Measurements from ENCODE around the gene DALRD3.

Gene DALRD3, protein sequence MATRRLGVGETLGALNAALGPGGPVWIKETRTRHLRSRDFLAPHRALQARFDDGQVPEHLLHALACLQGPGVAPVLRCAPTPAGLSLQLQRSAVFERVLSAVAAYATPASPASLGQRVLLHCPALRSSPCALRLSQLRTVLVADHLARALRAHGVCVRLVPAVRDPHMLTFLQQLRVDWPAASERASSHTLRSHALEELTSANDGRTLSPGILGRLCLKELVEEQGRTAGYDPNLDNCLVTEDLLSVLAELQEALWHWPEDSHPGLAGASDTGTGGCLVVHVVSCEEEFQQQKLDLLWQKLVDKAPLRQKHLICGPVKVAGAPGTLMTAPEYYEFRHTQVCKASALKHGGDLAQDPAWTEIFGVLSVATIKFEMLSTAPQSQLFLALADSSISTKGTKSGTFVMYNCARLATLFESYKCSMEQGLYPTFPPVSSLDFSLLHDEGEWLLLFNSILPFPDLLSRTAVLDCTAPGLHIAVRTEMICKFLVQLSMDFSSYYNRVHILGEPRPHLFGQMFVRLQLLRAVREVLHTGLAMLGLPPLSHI

DNA sequence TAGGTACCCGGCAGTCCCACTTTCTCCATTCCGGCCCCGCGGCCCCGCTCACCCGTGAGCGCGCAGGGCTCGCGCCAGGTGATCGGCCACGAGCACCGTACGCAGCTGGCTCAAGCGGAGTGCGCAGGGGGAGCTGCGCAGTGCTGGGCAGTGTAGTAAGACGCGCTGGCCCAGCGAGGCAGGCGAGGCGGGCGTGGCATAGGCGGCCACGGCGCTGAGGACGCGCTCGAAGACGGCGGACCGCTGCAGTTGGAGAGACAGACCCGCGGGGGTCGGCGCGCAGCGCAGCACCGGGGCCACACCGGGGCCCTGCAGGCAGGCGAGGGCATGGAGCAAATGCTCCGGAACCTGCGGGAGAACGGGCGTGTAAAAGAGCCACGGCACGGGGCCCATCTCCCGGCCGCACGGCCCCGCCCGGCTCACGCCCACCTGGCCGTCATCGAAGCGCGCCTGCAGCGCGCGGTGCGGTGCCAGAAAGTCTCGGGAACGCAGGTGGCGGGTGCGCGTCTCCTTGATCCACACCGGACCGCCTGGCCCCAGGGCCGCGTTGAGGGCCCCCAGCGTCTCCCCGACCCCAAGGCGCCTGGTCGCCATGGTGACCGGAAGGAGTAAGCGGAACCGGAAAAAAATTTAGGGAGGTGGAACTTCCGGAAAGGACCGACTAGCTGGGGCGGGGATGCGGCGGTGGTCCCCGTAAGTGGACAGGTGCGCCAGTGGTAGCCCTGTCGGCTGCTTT lies at the start of gene DALRD3:
Gene DALRD3 (minus strand): TSS at position 610 of the 736 bp plus-strand sequence. CDS start 16 bp downstream, at position 594.
- DNase-seq (ENCODE audit: low spot score), result no peak
- TF ChIP-seq, protein P1, sequence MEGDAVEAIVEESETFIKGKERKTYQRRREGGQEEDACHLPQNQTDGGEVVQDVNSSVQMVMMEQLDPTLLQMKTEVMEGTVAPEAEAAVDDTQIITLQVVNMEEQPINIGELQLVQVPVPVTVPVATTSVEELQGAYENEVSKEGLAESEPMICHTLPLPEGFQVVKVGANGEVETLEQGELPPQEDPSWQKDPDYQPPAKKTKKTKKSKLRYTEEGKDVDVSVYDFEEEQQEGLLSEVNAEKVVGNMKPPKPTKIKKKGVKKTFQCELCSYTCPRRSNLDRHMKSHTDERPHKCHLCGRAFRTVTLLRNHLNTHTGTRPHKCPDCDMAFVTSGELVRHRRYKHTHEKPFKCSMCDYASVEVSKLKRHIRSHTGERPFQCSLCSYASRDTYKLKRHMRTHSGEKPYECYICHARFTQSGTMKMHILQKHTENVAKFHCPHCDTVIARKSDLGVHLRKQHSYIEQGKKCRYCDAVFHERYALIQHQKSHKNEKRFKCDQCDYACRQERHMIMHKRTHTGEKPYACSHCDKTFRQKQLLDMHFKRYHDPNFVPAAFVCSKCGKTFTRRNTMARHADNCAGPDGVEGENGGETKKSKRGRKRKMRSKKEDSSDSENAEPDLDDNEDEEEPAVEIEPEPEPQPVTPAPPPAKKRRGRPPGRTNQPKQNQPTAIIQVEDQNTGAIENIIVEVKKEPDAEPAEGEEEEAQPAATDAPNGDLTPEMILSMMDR (IDR thresholded peaks at IDR 0.05), result no peak
- Histone ChIP-seq H3K27ac (peak within 1 kb of the TSS; percentile 74 to 80), H3K4me3 (peak within 1 kb of the TSS; percentile 84)

DNA sequence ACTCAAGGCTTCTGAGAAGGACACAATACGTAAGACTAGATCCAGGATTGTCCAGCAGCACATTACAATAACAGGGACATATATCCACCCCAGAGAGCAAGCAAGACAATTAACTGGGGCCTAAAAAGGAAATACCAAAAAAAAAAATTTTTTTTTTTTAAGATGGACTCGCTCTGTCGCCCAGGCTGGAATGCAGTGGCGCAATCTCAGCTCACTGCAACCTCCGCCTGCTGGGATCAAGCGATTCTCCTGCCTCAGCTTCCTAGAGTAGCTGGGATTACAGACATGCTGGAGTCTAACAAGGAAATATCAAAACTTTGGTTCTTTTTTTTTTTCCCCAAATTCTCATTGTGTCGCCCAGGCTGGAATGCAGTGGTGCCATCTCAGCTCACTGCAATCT lies 39.6 kb upstream of the DALRD3 start:
- TF ChIP-seq, protein P1 (IDR thresholded peaks at IDR 0.05), result no peak
- Histone ChIP-seq H3K4me3 (no peak overlapping the region), H3K27ac (no peak overlapping the region)
- DNase-seq (ENCODE audit: low spot score), result no peak

DNA sequence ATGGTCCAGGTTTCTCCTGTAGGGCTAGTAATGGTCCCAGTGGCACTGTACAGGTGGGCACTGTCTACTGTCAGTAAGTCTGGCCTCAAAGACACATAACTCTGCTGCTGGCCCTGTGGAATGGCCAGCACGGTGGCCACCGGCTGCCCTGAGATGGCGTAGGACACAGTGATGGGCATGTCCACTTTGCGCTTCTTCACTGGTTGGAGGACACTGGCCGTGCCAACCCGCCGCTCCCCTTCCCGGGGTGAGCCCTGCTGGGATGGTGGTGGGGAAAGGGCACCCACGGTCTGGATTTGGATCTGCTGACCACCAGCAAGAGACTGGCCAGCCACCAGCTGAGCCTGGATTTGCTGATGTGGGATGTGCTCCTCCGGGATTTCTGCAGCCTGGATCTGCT lies 38.9 kb upstream of the DALRD3 start:
- Histone ChIP-seq H3K27ac (no peak overlapping the region), H3K4me3 (no peak overlapping the region)
- TF ChIP-seq, protein P1 (IDR thresholded peaks at IDR 0.05), result no peak
- DNase-seq (ENCODE audit: low spot score), result no peak

DNA sequence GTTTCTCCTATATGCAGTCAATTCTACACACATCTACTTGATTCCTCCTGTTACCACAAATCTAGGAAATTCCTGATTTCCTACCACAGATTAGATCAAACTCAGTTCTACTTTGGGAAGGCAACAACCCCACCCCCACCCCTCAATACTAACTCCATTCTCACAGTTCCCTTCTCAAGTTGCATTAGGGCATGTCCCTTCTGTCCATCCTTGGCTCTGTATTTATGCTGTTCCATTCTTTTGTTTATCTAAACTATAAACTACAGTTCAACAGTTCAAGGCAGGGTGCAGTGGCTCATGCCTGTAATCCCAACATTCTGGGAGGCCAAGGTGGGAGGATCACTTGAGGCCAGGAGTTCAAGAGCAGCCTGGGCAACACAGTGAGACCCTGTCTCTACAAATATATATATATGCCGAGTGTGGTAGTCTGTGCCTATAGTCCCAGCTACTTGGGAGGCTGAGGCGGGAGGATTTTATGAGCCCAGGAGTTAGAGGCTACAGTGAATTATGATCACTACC lies 36.0 kb upstream of the DALRD3 start:
- H3K27ac ChIP-seq, result no peak overlapping the region
- no peak for DNase-seq (ENCODE audit: low spot score)
- no peak overlapping the region for H3K4me3 ChIP-seq
- TF ChIP-seq, protein P1 (IDR thresholded peaks at IDR 0.05), result no peak

DNA sequence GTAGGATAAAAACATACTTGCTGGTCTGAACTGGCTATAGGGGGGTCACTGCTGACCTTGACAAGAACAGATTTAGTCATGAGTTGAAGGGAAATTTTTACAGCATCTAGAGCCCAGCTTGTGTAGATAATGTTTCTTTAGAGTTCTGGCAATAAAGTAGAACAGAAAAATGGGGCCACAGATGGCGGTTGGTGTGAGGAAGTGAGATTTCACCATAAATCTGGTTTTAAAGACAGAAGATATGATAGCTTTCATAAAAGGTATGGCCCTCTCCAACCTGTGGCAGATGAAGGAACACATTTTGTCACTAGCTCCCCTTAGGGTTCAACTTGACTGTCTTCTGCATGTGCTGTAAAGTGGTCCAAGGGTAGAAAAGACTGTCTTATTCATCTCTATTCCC lies 35.2 kb upstream of the DALRD3 start:
- no peak overlapping the region for H3K4me3 ChIP-seq
- no peak overlapping the region for H3K27ac ChIP-seq
- TF ChIP-seq, protein P1 (IDR thresholded peaks at IDR 0.05), result no peak
- no peak for DNase-seq (ENCODE audit: low spot score)

DNA sequence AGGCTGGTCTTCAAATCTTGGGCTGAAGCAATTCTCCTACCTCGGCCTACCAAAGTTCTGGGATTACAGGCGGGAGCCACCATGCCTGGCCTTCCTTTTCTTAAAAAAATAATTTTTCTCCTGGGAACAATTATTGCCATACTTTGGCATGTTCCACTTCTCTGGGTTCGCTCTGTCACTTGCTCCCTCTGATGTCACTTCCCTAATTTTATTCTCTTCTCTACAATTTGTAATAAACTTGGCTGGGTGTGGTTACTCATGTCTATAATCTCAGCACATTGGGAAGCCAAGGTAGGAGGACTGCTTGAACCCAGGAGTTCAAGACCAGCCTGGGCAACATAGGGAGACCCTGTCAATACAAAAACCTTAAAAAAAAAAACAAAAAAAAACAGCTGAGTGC lies 16.9 kb upstream of the DALRD3 start:
- no peak overlapping the region for H3K4me3 ChIP-seq
- no peak for DNase-seq (ENCODE audit: low spot score)
- TF ChIP-seq, protein P1 (IDR thresholded peaks at IDR 0.05), result no peak
- H3K27ac ChIP-seq, result peak overlapping the region in 1 of 2 donors; percentile 32

Data from coronary artery (tissue), 2 donors.